ENCODE data around the gene MAOB. TPM values are rescaled to one million over a fixed set of nuclear protein-coding genes. Genes with fewer than 3 reads are reported as not detected.

Gene MAOB
- total and polyA plus RNA-seq, 2 donors: 12.3 to 60.3 TPM

DNA sequence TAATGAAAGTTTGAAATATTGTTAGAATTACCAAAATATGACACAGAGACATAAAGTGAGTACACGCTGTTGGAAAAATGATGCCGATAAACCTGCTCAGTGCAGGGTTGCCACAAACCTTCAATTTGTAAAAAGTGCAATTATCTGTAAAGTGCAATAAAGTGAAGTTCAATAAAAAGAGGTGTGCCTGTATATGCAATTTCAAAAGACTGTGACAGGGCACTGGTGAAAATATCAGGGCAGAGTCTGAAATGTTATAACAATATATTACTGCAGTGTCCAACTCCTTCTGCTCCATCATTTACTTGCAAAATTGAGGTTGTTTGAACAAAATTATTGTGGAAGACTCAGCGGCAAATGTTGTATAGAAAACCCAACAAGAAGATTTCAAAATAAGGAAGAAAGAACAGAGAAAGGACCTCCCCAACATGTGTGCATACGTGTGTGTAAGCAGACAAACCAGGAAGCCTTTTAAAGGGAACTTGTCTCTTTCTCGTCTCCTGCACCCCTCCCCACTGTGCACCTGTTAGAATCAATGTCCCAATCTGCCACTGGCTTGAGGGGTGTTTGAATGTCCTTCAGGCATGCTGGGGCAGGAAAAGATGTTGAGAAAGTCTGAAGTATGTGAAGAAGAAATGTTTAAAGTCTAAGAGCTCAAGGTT is 96.2 kb downstream of the MAOB start:
- H3K4me1 ChIP-seq (ENCODE audit: insufficient read depth): no peaks in the 10 kb centered on the region
- 83% methylated on average over 5 of the region's 5 CpGs for WGBS

DNA sequence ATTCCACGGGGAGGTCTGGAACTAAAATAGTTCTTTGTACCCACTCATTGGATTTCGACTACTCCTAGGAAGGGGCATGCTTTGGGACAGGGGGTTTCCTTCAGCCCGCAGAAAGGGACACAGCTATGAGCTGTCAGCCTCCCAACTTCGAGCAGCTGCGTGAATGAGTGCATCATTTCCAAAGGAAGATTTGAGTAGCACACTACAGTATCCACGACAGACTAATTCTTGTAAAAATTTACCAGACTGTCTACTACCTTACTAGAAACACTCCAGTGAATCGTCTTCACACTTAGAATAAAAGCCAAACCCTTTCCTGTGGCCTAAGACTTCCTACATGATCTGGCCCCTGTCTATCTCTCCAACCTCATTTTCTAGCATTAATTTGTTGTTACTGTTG is 124.2 kb downstream of the MAOB start:
- Histone ChIP-seq H3K4me3 (ENCODE audit: low read depth, low read length) (no peak overlapping the region), H3K36me3 (ENCODE audit: insufficient read depth) (no peaks in the 10 kb centered on the region), H3K27ac (ENCODE audit: low read depth) (no peak overlapping the region), H3K4me1 (ENCODE audit: insufficient read depth) (no peaks in the 10 kb centered on the region)
- no peak for DNase-seq (ENCODE audit: extremely low spot score)
- 90% methylated on average over 7 of the region's 7 CpGs for WGBS

More for the DNA sequence above, 96.2 kb downstream of the MAOB start:
- H3K27ac ChIP-seq (ENCODE audit: low read depth): no peak overlapping the region
- no peak for DNase-seq (ENCODE audit: extremely low spot score)
- H3K4me3 ChIP-seq (ENCODE audit: low read depth, low read length): no peak overlapping the region
- no peaks in the 10 kb centered on the region for H3K36me3 ChIP-seq (ENCODE audit: insufficient read depth)

GRCh38 chrX:43756076-43756475 is 126.2 kb downstream of the MAOB start:
- H3K4me3 ChIP-seq (ENCODE audit: low read depth, low read length): no peak overlapping the region
- 97% methylated on average over 5 of the region's 5 CpGs for WGBS

DNA sequence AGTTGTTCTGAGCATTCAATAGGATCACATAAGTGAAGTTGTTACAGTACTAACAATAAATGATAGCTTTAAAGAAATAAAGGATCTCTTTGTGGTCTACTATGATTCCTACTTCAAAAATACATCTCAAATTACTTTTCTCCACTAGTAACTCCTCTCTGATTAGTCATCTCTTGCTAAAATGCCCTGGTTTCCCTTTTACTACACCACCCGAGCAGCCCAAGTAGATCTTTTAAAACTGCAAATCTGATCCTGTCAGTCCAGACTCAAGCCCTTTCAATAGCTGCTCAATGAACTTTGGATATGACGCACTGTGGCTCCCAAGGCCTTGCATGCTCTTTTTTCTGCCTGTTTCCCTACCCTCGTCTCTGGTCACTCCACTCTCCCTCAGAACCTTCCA is 128.6 kb downstream of the MAOB start:
- no peak for DNase-seq (ENCODE audit: extremely low spot score)
- H3K4me1 ChIP-seq (ENCODE audit: insufficient read depth): no peaks in the 10 kb centered on the region
- H3K36me3 ChIP-seq (ENCODE audit: insufficient read depth): no peaks in the 10 kb centered on the region
- WGBS: 86% methylated on average over 3 of the region's 3 CpGs
- no peak overlapping the region for H3K27ac ChIP-seq (ENCODE audit: low read depth)
- no peak overlapping the region for H3K4me3 ChIP-seq (ENCODE audit: low read depth, low read length)

More at GRCh38 chrX:43756076-43756475, 126.2 kb downstream of the MAOB start:
- Histone ChIP-seq H3K36me3 (ENCODE audit: insufficient read depth) (no peaks in the 10 kb centered on the region), H3K27ac (ENCODE audit: low read depth) (no peak overlapping the region), H3K4me1 (ENCODE audit: insufficient read depth) (no peaks in the 10 kb centered on the region)
- no peak for DNase-seq (ENCODE audit: extremely low spot score)

- 7% methylated on average over 6 of the region's 6 CpGs for WGBS
- no peaks in the 10 kb centered on the region for H3K4me1 ChIP-seq (ENCODE audit: insufficient read depth)
- H3K4me3 ChIP-seq (ENCODE audit: low read depth, low read length): no peak overlapping the region
- H3K27ac ChIP-seq (ENCODE audit: low read depth): no peak overlapping the region
- no peak for DNase-seq (ENCODE audit: extremely low spot score)
- no peaks in the 10 kb centered on the region for H3K36me3 ChIP-seq (ENCODE audit: insufficient read depth)
Observed at GRCh38 chrX:43750248-43750676, 132.0 kb downstream of the MAOB start.

- H3K4me3 ChIP-seq (ENCODE audit: low read depth, low read length): no peak overlapping the region
- H3K27ac ChIP-seq (ENCODE audit: low read depth): no peak overlapping the region
- 95% methylated on average over 2 of the region's 2 CpGs for WGBS
- DNase-seq (ENCODE audit: extremely low spot score): no peak
- peaks cover 4% of the 10 kb centered on the region for H3K36me3 ChIP-seq (ENCODE audit: insufficient read depth)
- H3K4me1 ChIP-seq (ENCODE audit: insufficient read depth): no peaks in the 10 kb centered on the region
Observed at GRCh38 chrX:43747476-43747875, 134.8 kb downstream of the MAOB start.

- WGBS: 59% methylated on average over 6 of the region's 6 CpGs
- Histone ChIP-seq H3K4me3 (ENCODE audit: low read depth, low read length) (no peak overlapping the region), H3K4me1 (ENCODE audit: insufficient read depth) (no peaks in the 10 kb centered on the region), H3K27ac (ENCODE audit: low read depth) (no peak overlapping the region), H3K36me3 (ENCODE audit: insufficient read depth) (peaks cover 4% of the 10 kb centered on the region)
- DNase-seq (ENCODE audit: extremely low spot score): no peak
Observed at GRCh38 chrX:43745938-43746721, 136.1 kb downstream of the MAOB start.

DNA sequence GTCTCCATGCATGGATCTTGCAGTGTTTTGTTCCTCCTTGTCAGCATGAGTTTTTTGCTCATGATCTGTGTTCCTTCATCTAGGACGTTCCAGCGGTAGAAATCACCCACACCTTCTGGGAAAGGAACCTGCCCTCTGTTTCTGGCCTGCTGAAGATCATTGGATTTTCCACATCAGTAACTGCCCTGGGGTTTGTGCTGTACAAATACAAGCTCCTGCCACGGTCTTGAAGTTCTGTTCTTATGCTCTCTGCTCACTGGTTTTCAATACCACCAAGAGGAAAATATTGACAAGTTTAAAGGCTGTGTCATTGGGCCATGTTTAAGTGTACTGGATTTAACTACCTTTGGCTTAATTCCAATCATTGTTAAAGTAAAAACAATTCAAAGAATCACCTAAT is 138.0 kb downstream of the MAOB start:
- 85% methylated on average over 3 of the region's 3 CpGs for WGBS
- no peak overlapping the region for H3K27ac ChIP-seq (ENCODE audit: low read depth)
- H3K4me3 ChIP-seq (ENCODE audit: low read depth, low read length): no peak overlapping the region
- no peaks in the 10 kb centered on the region for H3K4me1 ChIP-seq (ENCODE audit: insufficient read depth)
- H3K36me3 ChIP-seq (ENCODE audit: insufficient read depth): peaks cover 4% of the 10 kb centered on the region
- no peak for DNase-seq (ENCODE audit: extremely low spot score)

GRCh38 chrX:43743100-43743822 is 139.0 kb downstream of the MAOB start:
- H3K27ac ChIP-seq (ENCODE audit: low read depth): no peak overlapping the region
- H3K36me3 ChIP-seq (ENCODE audit: insufficient read depth): peaks cover 4% of the 10 kb centered on the region
- no peaks in the 10 kb centered on the region for H3K4me1 ChIP-seq (ENCODE audit: insufficient read depth)
- DNase-seq (ENCODE audit: extremely low spot score): no peak
- no peak overlapping the region for H3K4me3 ChIP-seq (ENCODE audit: low read depth, low read length)
- 80% methylated on average over 5 of the region's 5 CpGs for WGBS

DNA sequence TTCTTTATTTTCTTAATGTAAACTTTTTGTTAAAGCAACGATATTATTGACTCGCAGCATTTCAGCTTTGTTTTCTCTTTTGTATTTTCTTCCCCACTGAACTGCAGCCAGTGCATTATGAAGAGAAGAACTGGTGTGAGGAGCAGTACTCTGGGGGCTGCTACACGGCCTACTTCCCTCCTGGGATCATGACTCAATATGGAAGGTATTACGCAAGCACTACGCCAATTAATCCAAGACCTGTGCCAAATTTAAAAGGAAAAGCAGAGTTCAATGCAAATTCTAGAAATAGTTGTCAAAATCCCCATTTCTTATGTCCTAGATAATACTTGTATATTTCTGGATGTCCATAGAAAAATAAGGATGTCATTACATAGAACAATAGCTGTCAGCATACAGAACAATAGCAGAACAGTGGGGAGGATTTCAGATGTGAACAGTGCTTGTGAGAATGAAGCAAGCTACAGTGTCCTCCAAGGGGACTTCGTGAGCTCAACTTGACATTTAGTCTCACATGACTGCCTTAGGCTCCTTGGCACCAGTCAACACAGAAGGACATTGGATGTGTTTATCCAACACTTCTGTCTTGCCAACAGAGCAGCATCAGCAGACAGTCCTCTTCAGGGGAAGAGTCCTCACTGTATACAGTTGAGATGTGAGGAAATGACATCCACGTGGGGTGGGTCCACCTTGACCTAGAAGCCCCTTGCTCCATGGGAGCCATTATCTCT is 140.2 kb downstream of the MAOB start:
- DNase-seq (ENCODE audit: extremely low spot score): no peak
- 68% methylated on average over 7 of the region's 7 CpGs for whole genome bisulfite sequencing
- Histone ChIP-seq H3K27ac (ENCODE audit: low read depth) (no peak overlapping the region), H3K4me1 (ENCODE audit: insufficient read depth) (no peaks in the 10 kb centered on the region), H3K4me3 (ENCODE audit: low read depth, low read length) (no peak overlapping the region), H3K36me3 (ENCODE audit: insufficient read depth) (peaks cover 4% of the 10 kb centered on the region)

- H3K4me1 ChIP-seq (ENCODE audit: insufficient read depth): no peaks in the 10 kb centered on the region
- DNase-seq (ENCODE audit: extremely low spot score): no peak
- no peaks in the 10 kb centered on the region for H3K36me3 ChIP-seq (ENCODE audit: insufficient read depth)
- 71% methylated on average over 3 of the region's 3 CpGs for WGBS
- H3K4me3 ChIP-seq (ENCODE audit: low read depth, low read length): no peak overlapping the region
- no peak overlapping the region for H3K27ac ChIP-seq (ENCODE audit: low read depth)
Observed at GRCh38 chrX:43735957-43736356, 146.3 kb downstream of the MAOB start.

DNA sequence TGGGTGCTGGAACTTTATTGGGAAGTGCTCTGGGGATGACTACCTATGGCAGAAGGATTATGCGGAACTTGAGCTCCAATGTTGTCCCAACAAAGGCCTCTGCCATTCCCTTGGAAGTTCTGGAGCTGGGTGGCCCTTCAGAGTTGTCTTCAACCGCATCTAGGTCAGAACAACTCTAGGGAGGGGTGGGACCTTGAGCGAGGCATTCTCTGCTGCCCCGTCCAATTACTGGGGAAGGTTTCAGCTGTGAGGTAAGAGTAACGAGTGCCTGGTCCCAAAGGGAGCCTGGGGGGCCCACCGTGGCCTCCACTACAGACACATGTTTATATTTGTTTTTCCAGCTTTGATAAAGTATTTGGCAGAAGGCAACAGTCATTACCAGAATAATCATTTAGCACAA is 146.7 kb downstream of the MAOB start:
- 81% methylated on average over 6 of the region's 6 CpGs for WGBS
- DNase-seq (ENCODE audit: extremely low spot score): no peak
- H3K4me3 ChIP-seq (ENCODE audit: low read depth, low read length): no peak overlapping the region
- no peak overlapping the region for H3K27ac ChIP-seq (ENCODE audit: low read depth)
- no peaks in the 10 kb centered on the region for H3K4me1 ChIP-seq (ENCODE audit: insufficient read depth)
- H3K36me3 ChIP-seq (ENCODE audit: insufficient read depth): no peaks in the 10 kb centered on the region

GRCh38 chrX:43734444-43734843 is 147.8 kb downstream of the MAOB start:
- no peak overlapping the region for H3K4me3 ChIP-seq (ENCODE audit: low read depth, low read length)
- H3K36me3 ChIP-seq (ENCODE audit: insufficient read depth): no peaks in the 10 kb centered on the region
- no peak for DNase-seq (ENCODE audit: extremely low spot score)
- whole genome bisulfite sequencing: 60% methylated on average over 1 of the region's 1 CpG
- H3K4me1 ChIP-seq (ENCODE audit: insufficient read depth): no peaks in the 10 kb centered on the region
- no peak overlapping the region for H3K27ac ChIP-seq (ENCODE audit: low read depth)
